ENCODE measurements around the gene CCR7. TPM values are rescaled to one million over a fixed set of nuclear protein-coding genes. Genes with fewer than 3 reads are reported as not detected.

CCR7 gene
- total RNA-seq, 1 experiment from 2014 or later = 0.57 TPM

GRCh38 chr17:40590742-40591141 lies 25.5 kb upstream of the CCR7 start (continued):
- TF ChIP-seq, protein P1, sequence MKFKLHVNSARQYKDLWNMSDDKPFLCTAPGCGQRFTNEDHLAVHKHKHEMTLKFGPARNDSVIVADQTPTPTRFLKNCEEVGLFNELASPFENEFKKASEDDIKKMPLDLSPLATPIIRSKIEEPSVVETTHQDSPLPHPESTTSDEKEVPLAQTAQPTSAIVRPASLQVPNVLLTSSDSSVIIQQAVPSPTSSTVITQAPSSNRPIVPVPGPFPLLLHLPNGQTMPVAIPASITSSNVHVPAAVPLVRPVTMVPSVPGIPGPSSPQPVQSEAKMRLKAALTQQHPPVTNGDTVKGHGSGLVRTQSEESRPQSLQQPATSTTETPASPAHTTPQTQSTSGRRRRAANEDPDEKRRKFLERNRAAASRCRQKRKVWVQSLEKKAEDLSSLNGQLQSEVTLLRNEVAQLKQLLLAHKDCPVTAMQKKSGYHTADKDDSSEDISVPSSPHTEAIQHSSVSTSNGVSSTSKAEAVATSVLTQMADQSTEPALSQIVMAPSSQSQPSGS (CRISPR knock-in tag; IDR thresholded peaks at IDR 0.05; ENCODE audit: borderline replicate concordance, low read depth) = no peak
- TF ChIP-seq, protein P2, sequence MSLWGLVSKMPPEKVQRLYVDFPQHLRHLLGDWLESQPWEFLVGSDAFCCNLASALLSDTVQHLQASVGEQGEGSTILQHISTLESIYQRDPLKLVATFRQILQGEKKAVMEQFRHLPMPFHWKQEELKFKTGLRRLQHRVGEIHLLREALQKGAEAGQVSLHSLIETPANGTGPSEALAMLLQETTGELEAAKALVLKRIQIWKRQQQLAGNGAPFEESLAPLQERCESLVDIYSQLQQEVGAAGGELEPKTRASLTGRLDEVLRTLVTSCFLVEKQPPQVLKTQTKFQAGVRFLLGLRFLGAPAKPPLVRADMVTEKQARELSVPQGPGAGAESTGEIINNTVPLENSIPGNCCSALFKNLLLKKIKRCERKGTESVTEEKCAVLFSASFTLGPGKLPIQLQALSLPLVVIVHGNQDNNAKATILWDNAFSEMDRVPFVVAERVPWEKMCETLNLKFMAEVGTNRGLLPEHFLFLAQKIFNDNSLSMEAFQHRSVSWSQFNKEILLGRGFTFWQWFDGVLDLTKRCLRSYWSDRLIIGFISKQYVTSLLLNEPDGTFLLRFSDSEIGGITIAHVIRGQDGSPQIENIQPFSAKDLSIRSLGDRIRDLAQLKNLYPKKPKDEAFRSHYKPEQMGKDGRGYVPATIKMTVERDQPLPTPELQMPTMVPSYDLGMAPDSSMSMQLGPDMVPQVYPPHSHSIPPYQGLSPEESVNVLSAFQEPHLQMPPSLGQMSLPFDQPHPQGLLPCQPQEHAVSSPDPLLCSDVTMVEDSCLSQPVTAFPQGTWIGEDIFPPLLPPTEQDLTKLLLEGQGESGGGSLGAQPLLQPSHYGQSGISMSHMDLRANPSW (CRISPR knock-in tag; conservative IDR thresholded peaks at IDR 0.05; ENCODE audit: low read depth) = no peak
- TF ChIP-seq ZNF416 (CRISPR knock-in tag; IDR thresholded peaks at IDR 0.05) (no peak), MAX (CRISPR knock-in tag; IDR thresholded peaks at IDR 0.05) (no peak), IRF1 (CRISPR knock-in tag; IDR thresholded peaks at IDR 0.05) (no peak), ELF4 (CRISPR knock-in tag; IDR thresholded peaks at IDR 0.05; ENCODE audit: low read depth) (no peak), GABPB1 (CRISPR knock-in tag; IDR thresholded peaks at IDR 0.05) (no peak)
- TF ChIP-seq, protein P3, sequence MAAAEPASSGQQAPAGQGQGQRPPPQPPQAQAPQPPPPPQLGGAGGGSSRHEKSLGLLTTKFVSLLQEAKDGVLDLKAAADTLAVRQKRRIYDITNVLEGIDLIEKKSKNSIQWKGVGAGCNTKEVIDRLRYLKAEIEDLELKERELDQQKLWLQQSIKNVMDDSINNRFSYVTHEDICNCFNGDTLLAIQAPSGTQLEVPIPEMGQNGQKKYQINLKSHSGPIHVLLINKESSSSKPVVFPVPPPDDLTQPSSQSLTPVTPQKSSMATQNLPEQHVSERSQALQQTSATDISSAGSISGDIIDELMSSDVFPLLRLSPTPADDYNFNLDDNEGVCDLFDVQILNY (CRISPR knock-in tag; IDR thresholded peaks at IDR 0.05) = no peak
- TF ChIP-seq, protein P4, sequence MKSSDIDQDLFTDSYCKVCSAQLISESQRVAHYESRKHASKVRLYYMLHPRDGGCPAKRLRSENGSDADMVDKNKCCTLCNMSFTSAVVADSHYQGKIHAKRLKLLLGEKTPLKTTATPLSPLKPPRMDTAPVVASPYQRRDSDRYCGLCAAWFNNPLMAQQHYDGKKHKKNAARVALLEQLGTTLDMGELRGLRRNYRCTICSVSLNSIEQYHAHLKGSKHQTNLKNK (CRISPR knock-in tag; IDR thresholded peaks at IDR 0.05) = no peak

GRCh38 chr17:40588552-40588951 lies 23.3 kb upstream of the CCR7 start:
- peaks cover 18% of the 10 kb centered on the region for H3K9me3 Mint-ChIP-seq
- ChIA-PET POLR2A (no interaction called here), CTCF (no interaction called here)
- H3K4me3 Mint-ChIP-seq = no peak overlapping the region
- H3K27me3 Mint-ChIP-seq (ENCODE audit: low read depth) = peaks cover 23% of the 10 kb centered on the region
- peaks cover 8% of the 10 kb centered on the region; the same call in 1 of the 2 replicates for H3K36me3 Mint-ChIP-seq
- DNase-seq (ENCODE audit: low spot score) = no peak
- H3K4me1 Mint-ChIP-seq = no peaks in the 10 kb centered on the region
- no peak overlapping the region for H3K27ac Mint-ChIP-seq
- ATAC-seq = no peak
- TF ChIP-seq ZNF425 (CRISPR knock-in tag; conservative IDR thresholded peaks at IDR 0.05) (no peak), ZBTB21 (CRISPR knock-in tag; IDR thresholded peaks at IDR 0.05; ENCODE audit: borderline replicate concordance) (no peak), ATF1 (CRISPR knock-in tag; IDR thresholded peaks at IDR 0.05) (no peak), FOXP1 (CRISPR knock-in tag; IDR thresholded peaks at IDR 0.05; ENCODE audit: borderline replicate concordance) (no peak), MAX (CRISPR knock-in tag; IDR thresholded peaks at IDR 0.05) (no peak), ATF6 (CRISPR knock-in tag; IDR thresholded peaks at IDR 0.05) (no peak), ELF4 (CRISPR knock-in tag; IDR thresholded peaks at IDR 0.05; ENCODE audit: low read depth) (no peak)
- TF ChIP-seq, protein P5, sequence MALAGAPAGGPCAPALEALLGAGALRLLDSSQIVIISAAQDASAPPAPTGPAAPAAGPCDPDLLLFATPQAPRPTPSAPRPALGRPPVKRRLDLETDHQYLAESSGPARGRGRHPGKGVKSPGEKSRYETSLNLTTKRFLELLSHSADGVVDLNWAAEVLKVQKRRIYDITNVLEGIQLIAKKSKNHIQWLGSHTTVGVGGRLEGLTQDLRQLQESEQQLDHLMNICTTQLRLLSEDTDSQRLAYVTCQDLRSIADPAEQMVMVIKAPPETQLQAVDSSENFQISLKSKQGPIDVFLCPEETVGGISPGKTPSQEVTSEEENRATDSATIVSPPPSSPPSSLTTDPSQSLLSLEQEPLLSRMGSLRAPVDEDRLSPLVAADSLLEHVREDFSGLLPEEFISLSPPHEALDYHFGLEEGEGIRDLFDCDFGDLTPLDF (CRISPR knock-in tag; IDR thresholded peaks at IDR 0.05) = no peak
- TF ChIP-seq, protein P6, sequence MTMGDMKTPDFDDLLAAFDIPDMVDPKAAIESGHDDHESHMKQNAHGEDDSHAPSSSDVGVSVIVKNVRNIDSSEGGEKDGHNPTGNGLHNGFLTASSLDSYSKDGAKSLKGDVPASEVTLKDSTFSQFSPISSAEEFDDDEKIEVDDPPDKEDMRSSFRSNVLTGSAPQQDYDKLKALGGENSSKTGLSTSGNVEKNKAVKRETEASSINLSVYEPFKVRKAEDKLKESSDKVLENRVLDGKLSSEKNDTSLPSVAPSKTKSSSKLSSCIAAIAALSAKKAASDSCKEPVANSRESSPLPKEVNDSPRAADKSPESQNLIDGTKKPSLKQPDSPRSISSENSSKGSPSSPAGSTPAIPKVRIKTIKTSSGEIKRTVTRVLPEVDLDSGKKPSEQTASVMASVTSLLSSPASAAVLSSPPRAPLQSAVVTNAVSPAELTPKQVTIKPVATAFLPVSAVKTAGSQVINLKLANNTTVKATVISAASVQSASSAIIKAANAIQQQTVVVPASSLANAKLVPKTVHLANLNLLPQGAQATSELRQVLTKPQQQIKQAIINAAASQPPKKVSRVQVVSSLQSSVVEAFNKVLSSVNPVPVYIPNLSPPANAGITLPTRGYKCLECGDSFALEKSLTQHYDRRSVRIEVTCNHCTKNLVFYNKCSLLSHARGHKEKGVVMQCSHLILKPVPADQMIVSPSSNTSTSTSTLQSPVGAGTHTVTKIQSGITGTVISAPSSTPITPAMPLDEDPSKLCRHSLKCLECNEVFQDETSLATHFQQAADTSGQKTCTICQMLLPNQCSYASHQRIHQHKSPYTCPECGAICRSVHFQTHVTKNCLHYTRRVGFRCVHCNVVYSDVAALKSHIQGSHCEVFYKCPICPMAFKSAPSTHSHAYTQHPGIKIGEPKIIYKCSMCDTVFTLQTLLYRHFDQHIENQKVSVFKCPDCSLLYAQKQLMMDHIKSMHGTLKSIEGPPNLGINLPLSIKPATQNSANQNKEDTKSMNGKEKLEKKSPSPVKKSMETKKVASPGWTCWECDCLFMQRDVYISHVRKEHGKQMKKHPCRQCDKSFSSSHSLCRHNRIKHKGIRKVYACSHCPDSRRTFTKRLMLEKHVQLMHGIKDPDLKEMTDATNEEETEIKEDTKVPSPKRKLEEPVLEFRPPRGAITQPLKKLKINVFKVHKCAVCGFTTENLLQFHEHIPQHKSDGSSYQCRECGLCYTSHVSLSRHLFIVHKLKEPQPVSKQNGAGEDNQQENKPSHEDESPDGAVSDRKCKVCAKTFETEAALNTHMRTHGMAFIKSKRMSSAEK (CRISPR knock-in tag; IDR thresholded peaks at IDR 0.05; ENCODE audit: borderline replicate concordance) = no peak
